ENCODE results near the gene ANKRD65.
"Not testable (repeated sequence)": the region's sequence is repeated elsewhere in the genome, so short reads cannot be mapped to it uniquely, and the experiment has no call there.

ANKRD65 gene

GRCh38 chr1:1421147-1421906 is at the start of gene ANKRD65:
Gene ANKRD65 (minus strand): TSS chr1:1421276. CDS start chr1:1421005, 271 bp downstream.
- no peak for DNase-seq (ENCODE audit: low read depth, low spot score)

GRCh38 chr1:1468196-1468985 is 47.3 kb upstream of the ANKRD65 start:
- DNase-seq (ENCODE audit: low read depth, low spot score), result not testable (repeated sequence)

- no peak for DNase-seq (ENCODE audit: low read depth, low spot score)
Measured at GRCh38 chr1:1463312-1463711, 42.2 kb upstream of the ANKRD65 start.

- no peak for DNase-seq (ENCODE audit: low read depth, low spot score)
Measured at GRCh38 chr1:1462318-1462966, 41.4 kb upstream of the ANKRD65 start.

GRCh38 chr1:1461721-1462317 is 40.7 kb upstream of the ANKRD65 start:
- DNase-seq (ENCODE audit: low read depth, low spot score), result no peak

GRCh38 chr1:1460540-1461130 is 39.6 kb upstream of the ANKRD65 start:
- DNase-seq (ENCODE audit: low read depth, low spot score), result no peak

- DNase-seq (ENCODE audit: low read depth, low spot score), result not testable (repeated sequence)
Measured at GRCh38 chr1:1459711-1460110, 38.6 kb upstream of the ANKRD65 start.

- DNase-seq (ENCODE audit: low read depth, low spot score), result not testable (repeated sequence)
Measured at GRCh38 chr1:1459156-1459555, 38.1 kb upstream of the ANKRD65 start.

GRCh38 chr1:1456683-1457255 is 35.7 kb upstream of the ANKRD65 start:
- not testable (repeated sequence) for DNase-seq (ENCODE audit: low read depth, low spot score)

GRCh38 chr1:1455934-1456333 is 34.9 kb upstream of the ANKRD65 start:
- not testable (repeated sequence) for DNase-seq (ENCODE audit: low read depth, low spot score)

- no peak for DNase-seq (ENCODE audit: low read depth, low spot score)
Measured at GRCh38 chr1:1455366-1455884, 34.3 kb upstream of the ANKRD65 start.

GRCh38 chr1:1454286-1455056 is 33.4 kb upstream of the ANKRD65 start:
- DNase-seq (ENCODE audit: low read depth, low spot score), result not testable (repeated sequence)

GRCh38 chr1:1452882-1453281 is 31.8 kb upstream of the ANKRD65 start:
- no peak for DNase-seq (ENCODE audit: low read depth, low spot score)

- not testable (repeated sequence) for DNase-seq (ENCODE audit: low read depth, low spot score)
Measured at GRCh38 chr1:1452365-1452739, 31.3 kb upstream of the ANKRD65 start.

- no peak for DNase-seq (ENCODE audit: low read depth, low spot score)
Measured at GRCh38 chr1:1451696-1452364, 30.8 kb upstream of the ANKRD65 start.

GRCh38 chr1:1450616-1451015 is 29.5 kb upstream of the ANKRD65 start:
- not testable (repeated sequence) for DNase-seq (ENCODE audit: low read depth, low spot score)

- no peak for DNase-seq (ENCODE audit: low read depth, low spot score)
Measured at GRCh38 chr1:1449099-1449739, 28.1 kb upstream of the ANKRD65 start, which contains the start of gene ATAD3C. Gene ATAD3C (plus strand): TSS chr1:1449689. CDS start chr1:1450684, 995 bp downstream.

- DNase-seq (ENCODE audit: low read depth, low spot score), result not testable (repeated sequence)
Measured at GRCh38 chr1:1446631-1447030, 25.6 kb upstream of the ANKRD65 start.
